ENCODE results near the gene NRCAM.

Gene NRCAM

GRCh38 chr7:108248418-108248817 is 207.8 kb downstream of the NRCAM start:
- no peak for TF ChIP-seq CTCF (IDR thresholded peaks at IDR 0.05)
- H3K4me3 ChIP-seq (ENCODE audit: low read depth in 1 of 2, low read length in 1 of 2), result no peak overlapping the region
- H3K27me3 ChIP-seq, result no peaks in the 10 kb centered on the region
- H3K27ac ChIP-seq, result no peak overlapping the region
- no peaks in the 10 kb centered on the region for H3K4me1 ChIP-seq (ENCODE audit: control insufficient read depth in 1 of 2, insufficient read depth in 1 of 2, low read depth in 1 of 2, low read length in 1 of 2)
- no peaks in the 10 kb centered on the region for H3K36me3 ChIP-seq
- no peaks in the 10 kb centered on the region for H3K9me3 ChIP-seq

GRCh38 chr7:108247614-108248013 is 208.6 kb downstream of the NRCAM start:
- TF ChIP-seq CTCF (IDR thresholded peaks at IDR 0.05), result no peak
- H3K4me3 ChIP-seq (ENCODE audit: low read depth in 1 of 2, low read length in 1 of 2), result no peak overlapping the region
- H3K27me3 ChIP-seq, result no peaks in the 10 kb centered on the region
- no peaks in the 10 kb centered on the region for H3K9me3 ChIP-seq
- H3K4me1 ChIP-seq (ENCODE audit: control insufficient read depth in 1 of 2, insufficient read depth in 1 of 2, low read depth in 1 of 2, low read length in 1 of 2), result no peaks in the 10 kb centered on the region
- no peak overlapping the region for H3K27ac ChIP-seq
- H3K36me3 ChIP-seq, result no peaks in the 10 kb centered on the region

- no peaks in the 10 kb centered on the region for H3K4me1 ChIP-seq (ENCODE audit: control insufficient read depth in 1 of 2, insufficient read depth in 1 of 2, low read depth in 1 of 2, low read length in 1 of 2)
- H3K27ac ChIP-seq, result no peak overlapping the region
- no peaks in the 10 kb centered on the region for H3K9me3 ChIP-seq
- H3K4me3 ChIP-seq (ENCODE audit: low read depth in 1 of 2, low read length in 1 of 2), result no peak overlapping the region
- TF ChIP-seq CTCF (IDR thresholded peaks at IDR 0.05), result no peak
- no peaks in the 10 kb centered on the region for H3K27me3 ChIP-seq
- H3K36me3 ChIP-seq, result no peaks in the 10 kb centered on the region
Observed at GRCh38 chr7:108246227-108246837, 209.9 kb downstream of the NRCAM start.

GRCh38 chr7:108245523-108246226 is 210.6 kb downstream of the NRCAM start:
- no peak overlapping the region for H3K27ac ChIP-seq
- no peak for TF ChIP-seq CTCF (IDR thresholded peaks at IDR 0.05)
- H3K9me3 ChIP-seq, result no peaks in the 10 kb centered on the region
- no peak overlapping the region for H3K4me3 ChIP-seq (ENCODE audit: low read depth in 1 of 2, low read length in 1 of 2)
- no peaks in the 10 kb centered on the region for H3K27me3 ChIP-seq
- no peaks in the 10 kb centered on the region for H3K4me1 ChIP-seq (ENCODE audit: control insufficient read depth in 1 of 2, insufficient read depth in 1 of 2, low read depth in 1 of 2, low read length in 1 of 2)
- no peaks in the 10 kb centered on the region for H3K36me3 ChIP-seq

- Histone ChIP-seq H3K9me3 (no peaks in the 10 kb centered on the region), H3K4me1 (ENCODE audit: control insufficient read depth in 1 of 2, insufficient read depth in 1 of 2, low read depth in 1 of 2, low read length in 1 of 2) (no peaks in the 10 kb centered on the region), H3K27ac (no peak overlapping the region), H3K27me3 (no peaks in the 10 kb centered on the region), H3K4me3 (ENCODE audit: low read depth in 1 of 2, low read length in 1 of 2) (no peak overlapping the region), H3K36me3 (no peaks in the 10 kb centered on the region)
- no peak for TF ChIP-seq CTCF (IDR thresholded peaks at IDR 0.05)
Observed at GRCh38 chr7:108244110-108244509, 212.1 kb downstream of the NRCAM start.
